IPS-20b (cell line): ENCODE results near the gene CIZ1.
"Not testable (repeated sequence)": the region's sequence is repeated elsewhere in the genome, so short reads cannot be mapped to it uniquely, and the experiment has no call there.

Experiments used
- H3K27ac ChIP-seq: one replicate; pipeline ENCODE4 v1.5.1; 2013; ENCODE audit warnings: low read length
- H3K27me3 ChIP-seq: 2 replicates; pipeline ENCODE4 v1.6.1; 2013; ENCODE audit warnings: mild to moderate bottlenecking, low read length, inconsistent platforms; ENCODE audit not compliant: insufficient read depth
- H3K36me3 ChIP-seq: 2 replicates; pipeline ENCODE4 v1.6.1; 2013; ENCODE audit warnings: low read depth, mild to moderate bottlenecking, inconsistent platforms, low read length, moderate library complexity; ENCODE audit not compliant: insufficient read depth
- H3K4me1 ChIP-seq: 2 replicates; pipeline ENCODE4 v1.6.1; 2013; ENCODE audit warnings: mild to moderate bottlenecking, control low read depth, inconsistent platforms, low read length, moderate library complexity; ENCODE audit not compliant: insufficient read depth
- H3K4me3 ChIP-seq: 2 replicates; pipeline ENCODE4 v1.5.1; 2013; ENCODE audit warnings: mild to moderate bottlenecking, low read length, inconsistent platforms
- H3K9ac ChIP-seq: 2 replicates; pipeline ENCODE4 v1.6.1; 2013; ENCODE audit warnings: low read depth, mild to moderate bottlenecking, inconsistent platforms, low read length, moderate library complexity
- H3K9me3 ChIP-seq: 2 replicates; pipeline ENCODE4 v1.6.1; 2013; ENCODE audit warnings: mild to moderate bottlenecking, low read depth, low read length, inconsistent platforms; ENCODE audit not compliant: insufficient read depth

The CIZ1 gene

DNA sequence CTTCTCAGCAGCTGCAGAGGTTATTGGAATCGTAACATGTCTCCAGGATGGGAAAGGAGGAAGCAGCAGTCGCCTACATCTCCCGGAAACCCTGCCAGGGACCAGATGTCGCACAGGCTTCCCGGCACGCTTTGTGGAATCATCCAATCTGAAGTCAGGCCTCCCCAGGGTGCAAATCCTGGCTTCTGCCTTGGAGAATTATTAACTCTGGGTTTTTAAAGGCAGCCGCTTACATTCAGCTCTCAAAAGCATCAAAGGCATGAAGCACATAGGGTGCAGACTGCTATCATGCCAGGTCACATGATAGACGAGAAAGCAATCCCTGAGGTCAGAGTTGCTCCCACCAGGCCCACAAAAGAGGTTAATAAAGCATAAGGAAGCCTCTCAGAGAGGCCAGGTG lies 59.2 kb downstream of the CIZ1 start:
- H3K9ac ChIP-seq = not testable (repeated sequence)

DNA sequence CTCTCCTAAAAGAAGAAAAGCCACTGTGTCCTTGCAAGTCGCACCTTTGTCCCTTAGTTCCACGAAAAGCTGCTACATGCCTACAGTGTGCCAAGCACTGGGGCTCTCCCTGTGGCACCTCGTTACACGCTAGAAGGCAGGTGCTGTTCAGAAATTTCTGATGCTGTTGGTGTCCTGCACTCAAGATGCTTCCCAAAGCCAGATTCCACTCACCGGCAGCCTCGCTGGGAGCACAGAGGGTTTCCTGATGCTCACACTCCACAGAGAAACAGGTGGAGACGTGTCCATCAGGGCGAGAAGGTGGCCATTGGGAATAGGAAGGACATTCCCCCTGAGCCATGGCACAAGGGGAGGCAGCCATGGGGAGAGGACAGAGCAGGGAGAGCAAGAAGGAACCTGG lies 60.0 kb downstream of the CIZ1 start:
- not testable (repeated sequence) for H3K4me1 ChIP-seq, H3K9ac ChIP-seq, H3K27ac ChIP-seq, H3K36me3 ChIP-seq, H3K9me3 ChIP-seq, H3K4me3 ChIP-seq
- H3K27me3 ChIP-seq = peaks cover 13% of the 10 kb centered on the region

More for the DNA sequence above, 59.2 kb downstream of the CIZ1 start:
- not testable (repeated sequence) for H3K36me3 ChIP-seq, H3K9me3 ChIP-seq, H3K4me1 ChIP-seq, H3K4me3 ChIP-seq, H3K27ac ChIP-seq
- H3K27me3 ChIP-seq = peaks cover 13% of the 10 kb centered on the region

DNA sequence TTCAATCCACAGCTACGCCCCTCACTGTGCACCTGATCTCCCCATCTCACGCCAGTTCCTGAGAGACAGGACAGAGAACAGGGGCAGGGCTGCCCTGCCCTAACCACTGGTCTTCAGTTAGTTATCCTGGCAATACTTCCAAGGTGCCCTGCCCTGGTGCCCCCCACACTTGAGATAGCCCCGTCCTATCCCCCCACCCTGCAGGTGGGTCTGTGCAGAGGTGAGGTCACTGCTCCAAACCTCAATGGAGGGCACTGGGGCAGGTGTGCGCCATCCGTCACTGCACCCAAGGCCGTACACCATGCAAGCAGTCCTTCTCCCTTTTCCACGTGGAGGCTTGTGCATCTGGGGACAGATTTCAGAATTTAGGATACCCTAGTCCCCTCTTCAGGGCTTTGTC lies 60.7 kb downstream of the CIZ1 start:
- H3K36me3 ChIP-seq, H3K9ac ChIP-seq: not testable (repeated sequence)

DNA sequence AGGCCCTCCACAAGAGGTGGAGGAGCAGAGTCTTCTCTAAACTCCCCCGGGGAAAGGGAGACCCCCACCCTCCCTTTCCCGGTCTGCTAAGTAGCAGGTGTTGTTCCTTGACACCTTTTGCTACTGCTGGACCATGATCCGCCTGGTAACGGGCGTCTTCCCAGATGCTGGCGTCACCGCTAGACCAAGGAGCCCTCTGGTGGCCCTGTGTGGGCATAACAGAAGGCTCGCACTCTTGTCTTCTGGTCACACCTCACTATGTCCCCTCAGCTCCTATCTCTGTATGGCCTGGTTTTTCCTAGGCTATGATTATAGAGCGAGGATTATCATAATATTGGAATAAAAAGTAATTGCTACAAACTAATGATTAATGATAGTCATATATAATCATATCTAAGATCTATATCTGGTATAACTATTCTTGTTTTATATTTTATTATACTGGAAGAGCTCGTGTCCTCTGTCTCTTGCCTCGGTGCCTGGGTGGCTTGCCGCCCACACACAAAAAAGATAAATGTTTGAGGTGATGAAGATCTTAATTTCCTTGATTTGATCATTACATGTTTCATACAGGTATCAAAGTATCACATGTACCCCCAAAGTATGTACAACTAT lies 61.3 kb downstream of the CIZ1 start:
- H3K9me3 ChIP-seq, H3K4me1 ChIP-seq, H3K36me3 ChIP-seq, H3K27ac ChIP-seq, H3K4me3 ChIP-seq, H3K9ac ChIP-seq: not testable (repeated sequence)
- peaks cover 13% of the 10 kb centered on the region for H3K27me3 ChIP-seq

More for the DNA sequence above, 60.7 kb downstream of the CIZ1 start:
- H3K4me1 ChIP-seq, H3K4me3 ChIP-seq, H3K9me3 ChIP-seq, H3K27ac ChIP-seq: not testable (repeated sequence)
- peaks cover 13% of the 10 kb centered on the region for H3K27me3 ChIP-seq

DNA sequence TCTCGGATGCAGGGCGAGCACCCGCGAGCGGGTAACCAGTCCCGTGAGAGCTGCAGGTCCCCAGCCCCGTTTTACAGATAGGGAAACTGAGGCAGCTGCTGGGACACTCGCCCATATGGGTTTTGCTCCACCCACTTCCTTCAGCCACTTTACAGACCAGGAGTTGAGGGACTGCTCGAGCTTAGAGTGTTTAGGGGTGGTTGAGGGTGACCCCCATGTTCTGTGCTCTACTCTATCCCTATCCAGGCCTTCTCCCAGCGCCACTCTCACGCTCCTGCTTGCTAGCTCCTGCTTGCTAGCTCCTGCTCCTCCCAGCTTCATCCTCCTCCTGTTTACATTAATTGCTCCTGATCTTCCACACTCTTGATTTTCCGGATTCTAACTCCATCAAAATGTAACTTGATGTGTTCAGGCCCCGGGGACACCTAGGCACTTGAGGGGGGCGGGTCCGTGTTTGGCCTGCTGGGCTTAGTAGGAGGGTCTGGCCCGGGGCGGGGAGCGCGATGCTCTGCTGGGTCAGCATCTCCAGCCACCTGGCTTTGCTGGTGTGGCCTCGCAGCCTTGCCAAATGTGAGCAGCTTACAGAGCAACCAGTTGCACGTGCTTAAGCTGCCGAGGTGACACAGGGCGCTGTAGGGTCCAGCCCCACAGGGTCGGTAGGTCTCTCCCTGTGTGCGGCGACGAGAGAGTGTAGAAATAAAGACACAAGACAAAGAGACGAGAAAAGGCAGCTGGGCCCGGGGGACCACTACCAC lies 62.4 kb downstream of the CIZ1 start:
- peaks cover 13% of the 10 kb centered on the region for H3K27me3 ChIP-seq
- no peak overlapping the region for H3K27ac ChIP-seq
- H3K36me3 ChIP-seq = peaks cover 10% of the 10 kb centered on the region
- H3K9ac ChIP-seq = peak overlapping the region; percentile 97; the same call in 1 of the 2 replicates
- peak overlapping the region; percentile 97 for H3K4me3 ChIP-seq
- no peaks in the 10 kb centered on the region for H3K9me3 ChIP-seq
- no peaks in the 10 kb centered on the region; the same call in 1 of the 2 replicates for H3K4me1 ChIP-seq

DNA sequence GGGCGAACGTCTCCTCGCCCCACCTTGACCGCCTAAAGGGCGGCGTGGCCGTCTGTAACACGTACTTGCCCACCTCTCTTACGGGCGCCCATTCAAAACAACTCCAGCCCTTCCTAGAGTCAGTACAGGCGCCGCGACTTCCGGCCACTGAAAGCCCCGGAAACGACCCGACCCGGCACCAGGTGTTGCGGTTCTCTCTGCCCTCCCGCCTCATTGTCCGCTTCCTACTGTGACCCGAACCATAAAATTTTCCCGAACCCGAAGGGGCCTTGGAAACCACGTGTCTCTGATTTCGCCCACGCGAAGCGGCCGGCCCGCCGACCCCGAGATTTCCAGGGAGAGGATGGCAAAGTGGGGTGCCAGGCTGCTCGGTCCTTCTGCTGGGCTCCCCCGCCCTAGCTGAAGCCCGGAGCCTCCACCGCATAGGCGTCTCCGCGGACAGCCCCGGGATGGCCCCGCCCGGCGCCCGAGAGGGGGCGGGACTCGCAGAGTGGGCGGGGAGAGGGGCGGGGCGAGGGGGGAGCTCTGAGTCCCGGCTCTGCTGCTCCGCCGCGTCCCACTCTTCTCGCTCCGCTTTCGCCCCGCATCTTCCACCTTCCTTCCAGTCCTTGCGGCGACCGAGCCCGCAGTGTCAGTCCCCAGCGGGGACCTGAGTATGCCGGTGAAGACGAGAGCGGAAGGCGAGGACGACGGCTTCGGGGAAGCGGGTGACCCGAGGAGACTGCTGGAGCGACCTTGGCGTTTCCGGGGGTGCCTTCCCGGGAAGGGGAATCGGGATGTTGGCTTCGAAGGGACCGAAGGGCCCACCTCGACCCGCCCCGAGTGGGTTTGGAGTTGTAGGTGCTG lies 63.2 kb downstream of the CIZ1 start:
- Histone ChIP-seq H3K9ac (peak overlapping the region; percentile 97), H3K9me3 (no peaks in the 10 kb centered on the region), H3K27me3 (peaks cover 13% of the 10 kb centered on the region), H3K36me3 (peaks cover 17% of the 10 kb centered on the region), H3K4me1 (no peaks in the 10 kb centered on the region; the same call in 1 of the 2 replicates), H3K4me3 (peak overlapping the region; percentile 97), H3K27ac (peak overlapping the region; percentile 91)

DNA sequence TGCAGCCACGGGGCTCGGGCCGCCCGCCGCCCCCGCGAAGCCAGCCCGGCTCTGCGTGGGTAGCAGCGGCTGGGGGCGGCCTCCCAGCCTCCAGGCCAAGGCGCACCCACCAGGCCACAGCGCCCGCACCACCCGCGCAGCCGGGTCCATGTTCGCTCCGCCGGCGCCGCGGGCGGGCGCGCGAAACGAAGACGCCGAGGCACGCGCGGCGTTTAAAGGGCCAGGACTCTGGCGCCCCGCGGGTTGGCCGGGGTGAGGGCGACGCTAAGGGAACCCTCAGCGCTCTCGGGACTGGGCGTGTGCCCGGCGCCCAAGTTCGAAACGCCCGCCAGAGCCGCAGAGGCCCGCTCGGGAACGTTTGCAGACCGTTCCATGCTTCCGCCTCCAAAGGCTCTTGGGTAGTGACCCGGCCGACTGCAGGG lies 63.8 kb downstream of the CIZ1 start, which contains the start of gene PTGES2:
Gene PTGES2 (minus strand): TSS at position 162 of the 422 bp plus-strand sequence. CDS start 12 bp downstream, at position 150.
- H3K27ac ChIP-seq = peak within 1 kb of the TSS; percentile 91
- no peaks in the 10 kb centered on the region for H3K9me3 ChIP-seq
- H3K36me3 ChIP-seq = peaks cover 24% of the 10 kb centered on the region
- H3K4me1 ChIP-seq = no peaks in the 10 kb centered on the region; the same call in 1 of the 2 replicates
- H3K9ac ChIP-seq = peak within 1 kb of the TSS; percentile 97
- H3K27me3 ChIP-seq = peaks cover 10% of the 10 kb centered on the region
- peak within 1 kb of the TSS; percentile 97 for H3K4me3 ChIP-seq

DNA sequence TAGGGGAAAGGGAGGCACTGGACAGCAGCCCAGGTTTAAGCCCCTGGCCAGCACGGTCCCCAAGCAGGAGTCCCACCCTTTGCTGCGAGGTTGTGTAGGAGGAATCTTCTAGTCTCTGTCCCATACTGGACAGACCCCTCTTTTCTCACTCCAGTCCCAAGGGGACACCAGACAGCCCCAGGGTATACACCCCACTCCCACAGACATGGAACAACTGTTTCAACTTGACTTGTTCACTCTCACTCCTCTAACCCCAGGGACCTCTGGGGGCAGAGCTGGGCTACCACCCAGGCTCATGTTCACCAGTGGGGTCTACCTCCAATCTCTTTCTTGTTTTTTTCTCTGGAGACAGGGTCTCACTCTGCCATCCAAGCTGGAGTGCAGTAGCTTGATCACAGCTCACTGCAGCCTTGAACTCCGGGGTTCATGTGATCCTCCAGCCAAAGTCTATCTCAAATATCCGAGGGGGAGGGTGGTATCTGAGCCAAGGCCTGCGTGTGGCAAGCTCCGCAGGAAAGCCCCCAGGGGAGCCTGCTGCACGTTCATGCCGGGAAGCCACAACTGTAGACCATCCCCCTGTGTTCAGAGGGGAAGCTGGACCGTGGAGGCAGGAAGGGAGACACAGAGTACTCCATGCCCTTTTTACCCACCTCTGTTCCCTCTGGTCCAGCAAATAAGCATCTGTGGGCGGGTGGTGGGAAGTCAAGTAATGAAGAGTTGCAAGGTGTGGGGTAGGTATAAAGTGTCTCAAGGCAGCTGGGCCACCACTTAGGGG lies 65.6 kb downstream of the CIZ1 start:
- Histone ChIP-seq H3K27ac (no peak overlapping the region), H3K36me3 (peaks cover 41% of the 10 kb centered on the region)

DNA sequence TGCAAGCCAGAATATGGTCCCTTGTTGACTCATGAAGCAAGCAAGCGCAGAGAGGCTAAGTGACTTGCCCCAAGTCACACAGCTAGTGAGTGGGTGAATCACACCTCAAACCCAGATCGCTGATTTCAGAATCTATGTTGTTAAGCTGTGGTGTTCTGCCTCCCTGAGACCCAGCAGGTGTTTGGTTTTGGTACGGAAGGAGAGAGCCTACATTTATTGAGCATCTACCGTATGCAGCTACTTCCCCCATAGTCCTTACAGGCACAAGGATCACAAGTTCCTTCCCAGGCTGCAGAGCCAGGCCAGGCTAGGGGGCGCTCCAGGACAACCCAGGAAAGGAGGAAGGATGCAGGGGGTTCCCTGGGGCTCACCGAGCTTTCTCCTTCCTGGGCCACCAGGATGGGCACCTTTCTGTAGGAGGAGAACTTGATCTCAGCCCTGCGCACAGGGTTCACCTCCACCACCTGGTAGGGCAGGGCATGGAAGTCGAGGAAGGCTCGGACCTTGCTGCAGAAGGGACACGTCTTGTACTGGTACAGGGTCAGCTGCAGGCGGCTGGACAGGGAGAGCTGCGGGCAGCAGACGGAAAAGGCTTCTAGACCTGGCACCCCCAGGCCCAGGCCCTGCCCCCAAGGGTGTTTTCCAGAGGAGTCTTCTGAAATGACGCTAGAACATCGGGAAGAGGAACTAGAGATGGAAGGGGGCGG lies 66.3 kb downstream of the CIZ1 start:
- peaks cover 41% of the 10 kb centered on the region for H3K36me3 ChIP-seq
- H3K27me3 ChIP-seq = peaks cover 9% of the 10 kb centered on the region
- H3K9me3 ChIP-seq = no peaks in the 10 kb centered on the region
- H3K4me3 ChIP-seq = no peak overlapping the region
- H3K4me1 ChIP-seq = no peaks in the 10 kb centered on the region; the same call in 1 of the 2 replicates
- H3K27ac ChIP-seq = no peak overlapping the region
- no peak overlapping the region for H3K9ac ChIP-seq

More for the DNA sequence above, 65.6 kb downstream of the CIZ1 start:
- H3K4me1 ChIP-seq = no peaks in the 10 kb centered on the region; the same call in 1 of the 2 replicates
- H3K27me3 ChIP-seq = peaks cover 9% of the 10 kb centered on the region
- H3K9ac ChIP-seq = no peak overlapping the region
- H3K9me3 ChIP-seq = no peaks in the 10 kb centered on the region
- peak overlapping the region; percentile 36; the same call in 1 of the 2 replicates for H3K4me3 ChIP-seq

DNA sequence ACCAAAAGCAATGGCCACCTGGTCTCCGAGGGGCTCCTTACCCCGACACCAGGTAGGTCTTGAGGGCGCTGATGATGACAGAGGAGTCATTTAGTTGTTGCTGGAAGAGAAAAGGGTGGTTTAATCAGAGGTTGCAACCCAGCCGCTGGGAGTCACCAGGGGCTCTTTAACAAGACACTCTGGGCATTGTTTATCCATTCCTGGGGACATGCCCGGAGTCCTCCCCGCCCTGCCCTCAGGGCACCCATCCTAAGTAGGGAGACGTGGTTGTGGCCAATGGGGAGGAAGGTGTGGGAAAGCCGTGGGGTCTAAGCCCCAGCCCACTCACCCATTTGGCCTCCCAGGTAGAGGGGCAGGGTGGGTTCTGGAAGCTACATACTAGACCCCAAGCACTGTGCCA lies 66.9 kb downstream of the CIZ1 start:
- Histone ChIP-seq H3K4me1 (no peaks in the 10 kb centered on the region; the same call in 1 of the 2 replicates), H3K27me3 (peaks cover 9% of the 10 kb centered on the region), H3K36me3 (peaks cover 41% of the 10 kb centered on the region), H3K27ac (no peak overlapping the region), H3K9ac (no peak overlapping the region), H3K4me3 (no peak overlapping the region), H3K9me3 (no peaks in the 10 kb centered on the region)
